OCI-LY3 (cell line): ENCODE results near the gene USP4.

Experiments used
- CTCF ChIP-seq: fragments of 200-600, 300-600 bp; sonication (generic); IDR thresholded peaks from 2 replicates; pipeline ENCODE4 v1.5.1; 2014; ENCODE audit warnings: antibody characterized with exemption, low read length, low read depth
- EZH2phosphoT487 ChIP-seq: fragments of 200-600 bp; shearing (Covaris generic); IDR thresholded peaks from 2 replicates; pipeline ENCODE4 v1.6.1; 2018; ENCODE audit warnings: antibody characterized with exemption, mixed run types, low read depth

- TF ChIP-seq CTCF: no peak
- TF ChIP-seq EZH2phosphoT487: no peak
These were observed 37.6 kb upstream of the USP4 start for GRCh38 chr3:49377483-49377882.
